K562 (cell line): Measurements from ENCODE around the gene ARHGEF16.

Experiments used
- ARNT ChIP-seq, 2 experiments: fragments of 450-650 bp; IDR thresholded peaks; 2 replicates each; pipeline ENCODE4 v1.6.1; 2016; ENCODE audit warnings: mild to moderate bottlenecking in 1 of 2
- EZH2 ChIP-seq: IDR thresholded peaks from 2 replicates; pipeline ENCODE4 v1.6.1; 2012; ENCODE audit warnings: low read depth, mild to moderate bottlenecking, inconsistent platforms, low read length, borderline replicate concordance
- HNRNPH1 ChIP-seq: fragments of 200-400 bp; formaldehyde crosslinking; optimal IDR thresholded peaks from 2 replicates; pipeline ENCODE3; 2017; ENCODE audit warnings: low read depth, mild to moderate bottlenecking, low read length, moderate library complexity
- TEAD4 ChIP-seq, 2 experiments: sonication (generic) in 1 of 2; formaldehyde crosslinking in 1 of 2; IDR thresholded peaks; 2 replicates each; pipeline versions ENCODE4 v1.6.1 to v1.8.0; 2012 to 2022; ENCODE audit warnings: borderline replicate concordance in 1 of 2, inconsistent platforms in 1 of 2, low read length in 1 of 2, mild to moderate bottlenecking in 1 of 2, missing genetic modification reagents in 1 of 2
- TF ChIP-seq, protein P1 (sequence below), 2 experiments: fragments of 450-650 bp; formaldehyde crosslinking in 1 of 2; IDR thresholded peaks; 2 replicates each; pipeline versions ENCODE4 v1.4.0 to v1.6.1; 2014 to 2020; ENCODE audit warnings: mild to moderate bottlenecking in 2 of 2, borderline replicate concordance in 1 of 2, low read depth in 1 of 2
- TF ChIP-seq, protein P2 (sequence below): fragments of 250-450 bp; sonication (Bioruptor Pico); IDR thresholded peaks from 2 replicates; pipeline ENCODE4 v1.8.0; 2022; ENCODE audit warnings: moderate library complexity, mild to moderate bottlenecking, inconsistent platforms

DNA sequence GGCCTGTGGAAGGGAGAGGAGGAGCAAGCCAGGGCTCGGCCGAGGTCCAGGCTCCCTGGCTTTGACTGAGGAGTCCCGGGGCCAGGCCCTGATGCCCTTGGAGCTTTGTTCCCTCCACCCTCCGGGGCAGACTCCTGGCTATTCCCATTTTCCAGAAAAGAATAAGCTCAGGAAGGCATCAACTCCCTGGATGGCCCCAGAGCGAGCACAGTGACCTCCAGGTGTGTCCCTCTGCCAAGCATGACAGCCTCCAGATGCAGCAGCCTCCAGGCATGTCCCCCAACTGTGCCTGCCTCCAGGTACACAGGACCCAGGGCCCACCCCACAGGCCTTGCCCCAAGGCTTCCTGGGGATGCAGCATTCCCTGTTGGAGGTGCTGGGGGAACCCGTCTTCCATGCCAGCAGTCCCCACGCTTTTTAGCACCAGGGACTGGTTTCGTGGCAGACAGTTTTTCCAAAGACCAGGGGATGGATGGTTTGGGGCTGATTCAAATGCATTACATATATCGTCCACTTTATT is 15.7 kb upstream of the ARHGEF16 start:
- TF ChIP-seq ARNT (IDR thresholded peaks at IDR 0.05) (no peak), HNRNPH1 (no peak), TEAD4 (IDR thresholded peaks at IDR 0.05; ENCODE audit: low read length) (no peak), TEAD4 (CRISPR knock-in tag; IDR thresholded peaks at IDR 0.05; ENCODE audit: borderline replicate concordance) (no peak), EZH2 (no peak)
- TF ChIP-seq, protein P1, sequence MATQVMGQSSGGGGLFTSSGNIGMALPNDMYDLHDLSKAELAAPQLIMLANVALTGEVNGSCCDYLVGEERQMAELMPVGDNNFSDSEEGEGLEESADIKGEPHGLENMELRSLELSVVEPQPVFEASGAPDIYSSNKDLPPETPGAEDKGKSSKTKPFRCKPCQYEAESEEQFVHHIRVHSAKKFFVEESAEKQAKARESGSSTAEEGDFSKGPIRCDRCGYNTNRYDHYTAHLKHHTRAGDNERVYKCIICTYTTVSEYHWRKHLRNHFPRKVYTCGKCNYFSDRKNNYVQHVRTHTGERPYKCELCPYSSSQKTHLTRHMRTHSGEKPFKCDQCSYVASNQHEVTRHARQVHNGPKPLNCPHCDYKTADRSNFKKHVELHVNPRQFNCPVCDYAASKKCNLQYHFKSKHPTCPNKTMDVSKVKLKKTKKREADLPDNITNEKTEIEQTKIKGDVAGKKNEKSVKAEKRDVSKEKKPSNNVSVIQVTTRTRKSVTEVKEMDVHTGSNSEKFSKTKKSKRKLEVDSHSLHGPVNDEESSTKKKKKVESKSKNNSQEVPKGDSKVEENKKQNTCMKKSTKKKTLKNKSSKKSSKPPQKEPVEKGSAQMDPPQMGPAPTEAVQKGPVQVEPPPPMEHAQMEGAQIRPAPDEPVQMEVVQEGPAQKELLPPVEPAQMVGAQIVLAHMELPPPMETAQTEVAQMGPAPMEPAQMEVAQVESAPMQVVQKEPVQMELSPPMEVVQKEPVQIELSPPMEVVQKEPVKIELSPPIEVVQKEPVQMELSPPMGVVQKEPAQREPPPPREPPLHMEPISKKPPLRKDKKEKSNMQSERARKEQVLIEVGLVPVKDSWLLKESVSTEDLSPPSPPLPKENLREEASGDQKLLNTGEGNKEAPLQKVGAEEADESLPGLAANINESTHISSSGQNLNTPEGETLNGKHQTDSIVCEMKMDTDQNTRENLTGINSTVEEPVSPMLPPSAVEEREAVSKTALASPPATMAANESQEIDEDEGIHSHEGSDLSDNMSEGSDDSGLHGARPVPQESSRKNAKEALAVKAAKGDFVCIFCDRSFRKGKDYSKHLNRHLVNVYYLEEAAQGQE (IDR thresholded peaks at IDR 0.05; ENCODE audit: borderline replicate concordance) = no peak
- TF ChIP-seq, protein P1 (CRISPR knock-in tag; IDR thresholded peaks at IDR 0.05; ENCODE audit: low read depth) = no peak
- TF ChIP-seq, protein P2, sequence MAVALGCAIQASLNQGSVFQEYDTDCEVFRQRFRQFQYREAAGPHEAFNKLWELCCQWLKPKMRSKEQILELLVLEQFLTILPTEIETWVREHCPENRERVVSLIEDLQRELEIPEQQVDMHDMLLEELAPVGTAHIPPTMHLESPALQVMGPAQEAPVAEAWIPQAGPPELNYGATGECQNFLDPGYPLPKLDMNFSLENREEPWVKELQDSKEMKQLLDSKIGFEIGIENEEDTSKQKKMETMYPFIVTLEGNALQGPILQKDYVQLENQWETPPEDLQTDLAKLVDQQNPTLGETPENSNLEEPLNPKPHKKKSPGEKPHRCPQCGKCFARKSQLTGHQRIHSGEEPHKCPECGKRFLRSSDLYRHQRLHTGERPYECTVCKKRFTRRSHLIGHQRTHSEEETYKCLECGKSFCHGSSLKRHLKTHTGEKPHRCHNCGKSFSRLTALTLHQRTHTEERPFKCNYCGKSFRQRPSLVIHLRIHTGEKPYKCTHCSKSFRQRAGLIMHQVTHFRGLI (CRISPR knock-in tag) = no peak
